Measurements from ENCODE around the gene STING1. TPM values are rescaled to one million over a fixed set of nuclear protein-coding genes. Genes with fewer than 3 reads are reported as not detected.

STING1 gene
- total RNA-seq, 1 experiment from 2014 or later = 1.6 TPM

DNA sequence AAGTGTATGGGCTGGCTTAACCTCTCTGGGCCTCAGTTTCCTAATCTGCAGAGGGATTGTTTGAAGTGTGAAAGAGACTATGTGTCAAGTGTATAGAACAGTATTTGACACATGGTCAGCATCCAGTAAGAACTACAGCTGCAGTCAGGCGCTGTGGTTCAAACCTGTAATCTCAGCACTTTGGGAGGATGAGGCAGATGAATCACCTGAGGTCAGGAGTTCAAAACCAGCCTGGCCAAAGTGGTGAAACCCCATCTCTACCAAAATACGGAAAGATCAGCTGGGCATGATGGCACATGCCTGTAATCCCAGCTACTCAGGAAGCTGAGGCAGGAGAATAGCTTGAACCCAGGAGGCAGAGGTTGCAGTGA is 31.9 kb upstream of the STING1 start:
- peaks cover 14% of the 10 kb centered on the region for H3K9me3 Mint-ChIP-seq
- no peak for DNase-seq (ENCODE audit: low spot score)
- TF ChIP-seq ZNF263 (CRISPR knock-in tag; IDR thresholded peaks at IDR 0.05; ENCODE audit: low read depth) (no peak), ATF1 (CRISPR knock-in tag; IDR thresholded peaks at IDR 0.05) (no peak), FOXK1 (CRISPR knock-in tag; IDR thresholded peaks at IDR 0.05) (no peak), RORB (CRISPR knock-in tag; IDR thresholded peaks at IDR 0.05) (no peak), JUN (CRISPR knock-in tag; IDR thresholded peaks at IDR 0.05) (no peak), GTF2I (CRISPR knock-in tag; conservative IDR thresholded peaks at IDR 0.05) (no peak), NFYB (CRISPR knock-in tag; conservative IDR thresholded peaks at IDR 0.05; ENCODE audit: low read depth) (no peak), SOX15 (CRISPR knock-in tag; IDR thresholded peaks at IDR 0.05) (no peak), JAZF1 (CRISPR knock-in tag; IDR thresholded peaks at IDR 0.05) (no peak), ZNF396 (CRISPR knock-in tag; IDR thresholded peaks at IDR 0.05; ENCODE audit: borderline replicate concordance) (no peak), CBFB (CRISPR knock-in tag; IDR thresholded peaks at IDR 0.05; ENCODE audit: low read depth) (no peak), HMGA2 (CRISPR knock-in tag; IDR thresholded peaks at IDR 0.05) (no peak), RELA (CRISPR knock-in tag; IDR thresholded peaks at IDR 0.05; ENCODE audit: borderline replicate concordance) (no peak)
- TF ChIP-seq, protein P1, sequence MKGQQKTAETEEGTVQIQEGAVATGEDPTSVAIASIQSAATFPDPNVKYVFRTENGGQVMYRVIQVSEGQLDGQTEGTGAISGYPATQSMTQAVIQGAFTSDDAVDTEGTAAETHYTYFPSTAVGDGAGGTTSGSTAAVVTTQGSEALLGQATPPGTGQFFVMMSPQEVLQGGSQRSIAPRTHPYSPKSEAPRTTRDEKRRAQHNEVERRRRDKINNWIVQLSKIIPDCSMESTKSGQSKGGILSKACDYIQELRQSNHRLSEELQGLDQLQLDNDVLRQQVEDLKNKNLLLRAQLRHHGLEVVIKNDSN (CRISPR knock-in tag; IDR thresholded peaks at IDR 0.05) = no peak
- TF ChIP-seq, protein P2, sequence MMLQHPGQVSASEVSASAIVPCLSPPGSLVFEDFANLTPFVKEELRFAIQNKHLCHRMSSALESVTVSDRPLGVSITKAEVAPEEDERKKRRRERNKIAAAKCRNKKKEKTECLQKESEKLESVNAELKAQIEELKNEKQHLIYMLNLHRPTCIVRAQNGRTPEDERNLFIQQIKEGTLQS (CRISPR knock-in tag; conservative IDR thresholded peaks at IDR 0.05) = no peak
- TF ChIP-seq, protein P3, sequence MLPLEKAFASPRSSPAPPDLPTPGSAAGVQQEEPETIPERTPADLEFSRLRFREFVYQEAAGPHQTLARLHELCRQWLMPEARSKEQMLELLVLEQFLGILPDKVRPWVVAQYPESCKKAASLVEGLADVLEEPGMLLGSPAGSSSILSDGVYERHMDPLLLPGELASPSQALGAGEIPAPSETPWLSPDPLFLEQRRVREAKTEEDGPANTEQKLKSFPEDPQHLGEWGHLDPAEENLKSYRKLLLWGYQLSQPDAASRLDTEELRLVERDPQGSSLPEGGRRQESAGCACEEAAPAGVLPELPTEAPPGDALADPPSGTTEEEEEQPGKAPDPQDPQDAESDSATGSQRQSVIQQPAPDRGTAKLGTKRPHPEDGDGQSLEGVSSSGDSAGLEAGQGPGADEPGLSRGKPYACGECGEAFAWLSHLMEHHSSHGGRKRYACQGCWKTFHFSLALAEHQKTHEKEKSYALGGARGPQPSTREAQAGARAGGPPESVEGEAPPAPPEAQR (CRISPR knock-in tag; IDR thresholded peaks at IDR 0.05) = no peak
- TF ChIP-seq, protein P4, sequence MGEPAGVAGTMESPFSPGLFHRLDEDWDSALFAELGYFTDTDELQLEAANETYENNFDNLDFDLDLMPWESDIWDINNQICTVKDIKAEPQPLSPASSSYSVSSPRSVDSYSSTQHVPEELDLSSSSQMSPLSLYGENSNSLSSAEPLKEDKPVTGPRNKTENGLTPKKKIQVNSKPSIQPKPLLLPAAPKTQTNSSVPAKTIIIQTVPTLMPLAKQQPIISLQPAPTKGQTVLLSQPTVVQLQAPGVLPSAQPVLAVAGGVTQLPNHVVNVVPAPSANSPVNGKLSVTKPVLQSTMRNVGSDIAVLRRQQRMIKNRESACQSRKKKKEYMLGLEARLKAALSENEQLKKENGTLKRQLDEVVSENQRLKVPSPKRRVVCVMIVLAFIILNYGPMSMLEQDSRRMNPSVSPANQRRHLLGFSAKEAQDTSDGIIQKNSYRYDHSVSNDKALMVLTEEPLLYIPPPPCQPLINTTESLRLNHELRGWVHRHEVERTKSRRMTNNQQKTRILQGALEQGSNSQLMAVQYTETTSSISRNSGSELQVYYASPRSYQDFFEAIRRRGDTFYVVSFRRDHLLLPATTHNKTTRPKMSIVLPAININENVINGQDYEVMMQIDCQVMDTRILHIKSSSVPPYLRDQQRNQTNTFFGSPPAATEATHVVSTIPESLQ (CRISPR knock-in tag; IDR thresholded peaks at IDR 0.05) = no peak
- CTCF ChIA-PET = interaction anchor here (0.8 to 8.4 kb wide), 11 partner anchors 17 to 261 kb away, joined by 3 to 208 read pairs (median 5); partner anchors contain the start of genes DNAJC18, SPATA24 and UBE2D2
- H3K4me1 Mint-ChIP-seq = peaks cover 20% of the 10 kb centered on the region
- peaks cover 15% of the 10 kb centered on the region for H3K27me3 Mint-ChIP-seq (ENCODE audit: low read depth)
- H3K27ac Mint-ChIP-seq = no peak overlapping the region
- no peak for ATAC-seq
- no peak overlapping the region for H3K4me3 Mint-ChIP-seq
- H3K36me3 Mint-ChIP-seq = peaks cover 11% of the 10 kb centered on the region
- POLR2A ChIA-PET = interaction anchor here (0.7 kb wide), 2 partner anchors 10 to 172 kb away, joined by 3 to 5 read pairs; no protein-coding TSS in a partner anchor

DNA sequence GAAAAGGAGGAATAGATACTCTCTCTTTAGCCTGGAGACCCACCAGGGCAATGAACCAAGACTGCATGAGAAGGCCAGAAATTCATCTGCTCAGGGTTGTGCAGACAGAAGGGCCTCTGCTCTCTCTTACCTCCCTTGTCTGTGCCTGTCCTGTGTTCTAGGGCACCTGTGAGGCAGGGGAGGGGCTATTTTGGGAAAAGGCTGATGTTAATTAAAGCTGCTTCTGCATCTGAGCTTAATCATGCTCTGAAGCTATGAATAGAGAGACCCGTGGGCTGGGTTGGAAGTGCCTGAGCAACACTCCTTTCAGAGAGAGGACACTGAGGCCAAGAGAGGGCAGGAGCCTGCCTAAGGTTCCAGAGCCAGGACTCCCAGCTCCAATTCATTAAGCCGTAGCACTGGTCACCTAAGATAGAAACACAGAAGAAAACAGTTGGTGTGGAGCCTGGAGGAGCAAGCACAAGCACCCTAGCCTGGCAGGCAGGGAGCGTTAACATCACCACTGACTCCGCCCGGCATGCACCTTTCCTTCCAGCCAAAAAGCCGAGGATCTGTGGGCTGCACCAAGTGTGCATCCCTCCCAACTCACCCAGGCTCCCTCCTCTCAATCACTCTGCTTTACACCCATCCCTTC is 31.4 kb upstream of the STING1 start:
- ChIA-PET CTCF (interaction anchor here (0.6 to 8.4 kb wide), 34 partner anchors 8 to 1064 kb away, joined by 3 to 208 read pairs (median 4); partner anchors contain the start of genes DNAJC18, ECSCR, SPATA24 and STING1), POLR2A (interaction anchor here (0.5 to 1.1 kb wide), 5 partner anchors 74 to 172 kb away, joined by 3 to 7 read pairs (median 3); partner anchors contain the start of genes CXXC5 and DNAJC18)
- Mint-ChIP-seq H3K36me3 (peaks cover 11% of the 10 kb centered on the region), H3K4me1 (peaks cover 17% of the 10 kb centered on the region), H3K9me3 (peaks cover 14% of the 10 kb centered on the region), H3K27me3 (ENCODE audit: low read depth) (peaks cover 10% of the 10 kb centered on the region), H3K27ac (no peak overlapping the region; the same call in 1 of the 2 replicates), H3K4me3 (no peak overlapping the region)
- no peak for DNase-seq (ENCODE audit: low spot score)
- no peak for ATAC-seq
- TF ChIP-seq, protein P5, sequence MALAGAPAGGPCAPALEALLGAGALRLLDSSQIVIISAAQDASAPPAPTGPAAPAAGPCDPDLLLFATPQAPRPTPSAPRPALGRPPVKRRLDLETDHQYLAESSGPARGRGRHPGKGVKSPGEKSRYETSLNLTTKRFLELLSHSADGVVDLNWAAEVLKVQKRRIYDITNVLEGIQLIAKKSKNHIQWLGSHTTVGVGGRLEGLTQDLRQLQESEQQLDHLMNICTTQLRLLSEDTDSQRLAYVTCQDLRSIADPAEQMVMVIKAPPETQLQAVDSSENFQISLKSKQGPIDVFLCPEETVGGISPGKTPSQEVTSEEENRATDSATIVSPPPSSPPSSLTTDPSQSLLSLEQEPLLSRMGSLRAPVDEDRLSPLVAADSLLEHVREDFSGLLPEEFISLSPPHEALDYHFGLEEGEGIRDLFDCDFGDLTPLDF (CRISPR knock-in tag; IDR thresholded peaks at IDR 0.05) = no peak
- TF ChIP-seq ZNF219 (CRISPR knock-in tag; IDR thresholded peaks at IDR 0.05; ENCODE audit: borderline replicate concordance) (no peak), ZNF263 (CRISPR knock-in tag; IDR thresholded peaks at IDR 0.05; ENCODE audit: low read depth) (no peak), NR1H2 (CRISPR knock-in tag; IDR thresholded peaks at IDR 0.05) (no peak), GRHL2 (CRISPR knock-in tag; IDR thresholded peaks at IDR 0.05; ENCODE audit: insufficient replicate concordance, severe bottlenecking) (no peak), ZNF317 (CRISPR knock-in tag; IDR thresholded peaks at IDR 0.05; ENCODE audit: borderline replicate concordance, low read depth) (no peak), NFATC4 (CRISPR knock-in tag; IDR thresholded peaks at IDR 0.05) (no peak), GABPB1 (CRISPR knock-in tag; IDR thresholded peaks at IDR 0.05) (no peak)
- TF ChIP-seq, protein P6, sequence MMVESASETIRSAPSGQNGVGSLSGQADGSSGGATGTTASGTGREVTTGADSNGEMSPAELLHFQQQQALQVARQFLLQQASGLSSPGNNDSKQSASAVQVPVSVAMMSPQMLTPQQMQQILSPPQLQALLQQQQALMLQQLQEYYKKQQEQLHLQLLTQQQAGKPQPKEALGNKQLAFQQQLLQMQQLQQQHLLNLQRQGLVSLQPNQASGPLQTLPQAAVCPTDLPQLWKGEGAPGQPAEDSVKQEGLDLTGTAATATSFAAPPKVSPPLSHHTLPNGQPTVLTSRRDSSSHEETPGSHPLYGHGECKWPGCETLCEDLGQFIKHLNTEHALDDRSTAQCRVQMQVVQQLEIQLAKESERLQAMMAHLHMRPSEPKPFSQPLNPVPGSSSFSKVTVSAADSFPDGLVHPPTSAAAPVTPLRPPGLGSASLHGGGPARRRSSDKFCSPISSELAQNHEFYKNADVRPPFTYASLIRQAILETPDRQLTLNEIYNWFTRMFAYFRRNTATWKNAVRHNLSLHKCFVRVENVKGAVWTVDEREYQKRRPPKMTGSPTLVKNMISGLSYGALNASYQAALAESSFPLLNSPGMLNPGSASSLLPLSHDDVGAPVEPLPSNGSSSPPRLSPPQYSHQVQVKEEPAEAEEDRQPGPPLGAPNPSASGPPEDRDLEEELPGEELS (CRISPR knock-in tag; IDR thresholded peaks at IDR 0.05) = no peak
- TF ChIP-seq, protein P7, sequence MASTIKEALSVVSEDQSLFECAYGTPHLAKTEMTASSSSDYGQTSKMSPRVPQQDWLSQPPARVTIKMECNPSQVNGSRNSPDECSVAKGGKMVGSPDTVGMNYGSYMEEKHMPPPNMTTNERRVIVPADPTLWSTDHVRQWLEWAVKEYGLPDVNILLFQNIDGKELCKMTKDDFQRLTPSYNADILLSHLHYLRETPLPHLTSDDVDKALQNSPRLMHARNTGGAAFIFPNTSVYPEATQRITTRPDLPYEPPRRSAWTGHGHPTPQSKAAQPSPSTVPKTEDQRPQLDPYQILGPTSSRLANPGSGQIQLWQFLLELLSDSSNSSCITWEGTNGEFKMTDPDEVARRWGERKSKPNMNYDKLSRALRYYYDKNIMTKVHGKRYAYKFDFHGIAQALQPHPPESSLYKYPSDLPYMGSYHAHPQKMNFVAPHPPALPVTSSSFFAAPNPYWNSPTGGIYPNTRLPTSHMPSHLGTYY (CRISPR knock-in tag; IDR thresholded peaks at IDR 0.05) = no peak
- TF ChIP-seq, protein P8, sequence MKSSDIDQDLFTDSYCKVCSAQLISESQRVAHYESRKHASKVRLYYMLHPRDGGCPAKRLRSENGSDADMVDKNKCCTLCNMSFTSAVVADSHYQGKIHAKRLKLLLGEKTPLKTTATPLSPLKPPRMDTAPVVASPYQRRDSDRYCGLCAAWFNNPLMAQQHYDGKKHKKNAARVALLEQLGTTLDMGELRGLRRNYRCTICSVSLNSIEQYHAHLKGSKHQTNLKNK (CRISPR knock-in tag; IDR thresholded peaks at IDR 0.05) = no peak
